Measurements from ENCODE around the gene MYO6.
"Not testable (repeated sequence)": the region's sequence is repeated elsewhere in the genome, so short reads cannot be mapped to it uniquely, and the experiment has no call there.

The MYO6 gene

DNA sequence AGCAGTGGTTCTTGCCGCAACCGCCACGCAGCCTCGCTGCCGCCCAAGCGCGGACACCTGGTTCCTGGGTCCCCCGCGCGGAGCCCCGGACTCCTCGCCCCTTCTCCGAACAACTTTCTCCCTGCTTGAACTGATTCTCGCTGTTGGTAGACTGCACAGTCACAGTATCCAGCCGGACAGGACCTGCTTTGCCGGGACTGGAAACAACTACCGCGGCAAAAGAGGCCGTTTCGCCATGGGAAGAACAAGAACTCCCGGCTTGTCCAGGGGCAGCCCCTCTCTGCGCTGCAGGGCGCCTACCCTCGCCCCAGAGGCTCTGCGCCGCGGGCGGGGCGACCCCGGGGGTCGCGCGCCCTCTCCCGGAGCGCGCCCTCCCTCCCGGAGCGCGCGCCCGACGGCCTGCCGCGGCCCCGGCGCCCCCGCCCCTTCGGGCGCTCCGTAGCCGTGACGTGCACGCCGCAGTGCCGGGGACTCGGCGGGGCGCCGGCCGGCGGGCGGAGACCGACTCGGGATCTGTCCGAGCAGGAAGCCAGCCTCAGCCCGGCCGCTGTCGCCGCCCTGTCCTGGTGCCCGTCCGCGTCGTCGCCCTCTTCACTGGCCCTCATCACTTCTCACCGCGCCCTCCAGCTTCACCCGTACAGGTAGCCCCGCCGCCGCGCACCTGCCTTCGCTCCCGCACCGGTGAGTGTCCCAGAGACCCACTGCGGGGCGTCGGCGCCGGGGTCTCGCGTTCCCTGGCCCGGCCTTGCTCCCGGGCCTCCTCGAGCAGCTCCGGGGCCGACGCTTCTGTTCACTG, at the start of gene MYO6:
TSS of gene MYO6 (plus strand) at position 497 of the 796 bp plus-strand sequence. CDS start 68,309 bp downstream, outside the sequence.
- DNase-seq (ENCODE audit: low spot score) = no peak

DNA sequence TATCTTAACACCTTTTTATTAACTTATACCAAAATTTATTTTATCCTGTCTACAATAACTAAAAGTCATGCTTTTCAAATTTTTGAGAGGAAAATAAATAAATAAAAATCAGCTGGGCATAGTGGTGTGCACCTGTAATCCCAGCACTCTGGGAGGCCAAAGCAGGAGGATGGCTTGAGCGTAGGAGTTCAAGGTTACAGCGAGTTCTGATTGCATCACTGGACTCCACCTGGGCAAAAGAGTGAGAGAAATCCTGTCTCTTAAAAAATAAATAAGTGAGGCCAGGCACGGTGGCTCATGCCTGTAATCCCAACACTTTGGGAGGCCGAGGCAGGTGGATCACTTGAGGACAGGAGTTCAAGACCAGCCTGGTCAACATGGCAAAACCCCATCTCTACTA, 40.7 kb upstream of the MYO6 start:
- not testable (repeated sequence) for DNase-seq (ENCODE audit: low spot score)

DNA sequence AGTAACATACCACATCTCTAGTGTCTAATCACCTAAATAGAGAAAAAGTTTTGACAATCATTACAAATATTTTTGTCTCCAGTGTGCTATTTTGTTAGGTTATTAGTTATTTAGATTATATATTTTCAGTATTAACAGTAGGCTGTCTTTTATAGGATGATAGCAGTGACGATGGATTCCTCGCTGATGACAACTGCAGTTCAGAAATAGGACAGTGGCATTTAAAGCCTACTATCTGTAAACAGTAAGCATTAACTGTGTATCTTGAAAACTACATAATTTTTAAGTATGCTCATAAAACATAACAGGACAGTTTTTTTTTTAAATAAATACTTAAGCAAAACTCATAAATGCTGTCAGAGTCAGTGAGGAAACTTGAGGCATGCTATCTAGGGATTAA, 37.9 kb upstream of the MYO6 start:
- no peak for DNase-seq (ENCODE audit: low spot score)

DNA sequence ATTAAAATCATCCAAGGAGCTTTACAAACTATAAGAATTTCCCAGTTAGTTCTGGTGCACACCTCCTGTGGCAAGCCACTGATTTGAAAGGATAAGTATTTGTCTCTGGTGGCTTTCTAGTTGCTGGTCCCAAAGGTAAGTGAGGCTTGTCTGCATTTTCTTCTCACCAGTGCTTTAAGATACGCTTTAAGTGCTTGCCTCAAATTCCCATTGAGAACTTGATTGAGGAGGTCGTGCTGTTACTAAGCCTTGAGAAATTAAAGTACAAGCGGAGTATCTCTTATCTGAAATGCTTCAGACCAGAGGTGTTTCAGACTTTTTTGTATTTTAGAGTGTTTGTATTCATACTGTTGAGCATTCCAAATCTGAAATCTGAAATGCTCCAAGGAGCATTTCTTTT, 29.9 kb upstream of the MYO6 start:
- no peak for DNase-seq (ENCODE audit: low spot score)

DNA sequence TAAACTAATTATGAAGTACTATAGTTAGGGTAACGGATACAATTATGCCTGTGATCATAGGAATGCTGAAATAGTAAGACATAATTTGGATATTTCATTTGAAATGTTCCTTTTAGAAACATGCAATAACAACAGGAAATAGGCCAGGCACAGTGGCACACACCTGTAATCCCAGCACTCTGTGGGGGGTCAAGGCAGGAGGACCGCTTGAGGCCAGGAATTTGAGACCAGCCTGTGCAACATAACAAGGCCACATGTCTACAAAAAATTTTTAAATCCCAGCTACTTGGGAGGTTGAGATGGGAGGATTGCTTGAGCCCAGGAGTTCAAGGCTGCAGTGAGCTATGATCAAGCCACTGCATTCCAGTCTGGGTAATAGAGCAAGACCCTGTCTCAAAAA, 25.7 kb upstream of the MYO6 start:
- no peak for DNase-seq (ENCODE audit: low spot score)

DNA sequence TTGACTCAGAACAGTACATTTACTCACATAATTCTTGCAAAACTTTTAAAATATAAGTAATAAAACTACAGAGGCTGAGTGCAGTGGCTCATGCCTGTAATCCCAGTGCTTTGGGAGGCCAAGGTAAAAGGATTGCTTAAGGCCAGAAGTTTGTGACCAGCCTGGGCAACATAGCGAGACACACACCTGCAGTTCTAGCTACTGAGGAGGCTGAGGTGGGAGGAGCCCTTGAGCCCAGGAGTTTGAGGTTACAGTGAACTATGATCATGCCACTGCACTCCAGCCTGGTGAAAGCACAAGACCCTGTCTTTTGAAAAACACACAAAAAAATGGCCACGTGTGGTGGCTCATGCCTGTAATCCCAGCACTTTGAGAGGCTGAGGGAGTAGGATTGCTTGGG, 21.8 kb upstream of the MYO6 start:
- DNase-seq (ENCODE audit: low spot score) = no peak

DNA sequence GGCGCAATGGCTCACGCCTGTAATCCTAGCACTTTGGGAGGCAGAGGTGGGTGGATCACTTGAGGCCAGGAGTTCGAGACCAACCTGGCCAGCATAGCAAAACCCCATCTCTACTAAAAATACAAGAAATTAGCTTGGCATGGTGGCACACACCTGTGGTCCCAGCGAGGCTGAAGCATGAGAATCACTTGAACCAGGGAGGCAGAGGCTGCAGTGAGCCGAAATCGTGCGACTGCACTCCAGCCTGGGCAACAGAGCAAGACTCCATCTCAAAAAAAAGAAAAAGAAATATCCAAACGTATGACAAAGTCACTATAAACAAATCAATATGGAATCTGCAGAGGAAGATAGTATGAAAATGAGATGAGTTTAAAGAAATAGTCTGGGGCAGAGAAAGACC, 18.0 kb upstream of the MYO6 start:
- DNase-seq (ENCODE audit: low spot score) = not testable (repeated sequence)

DNA sequence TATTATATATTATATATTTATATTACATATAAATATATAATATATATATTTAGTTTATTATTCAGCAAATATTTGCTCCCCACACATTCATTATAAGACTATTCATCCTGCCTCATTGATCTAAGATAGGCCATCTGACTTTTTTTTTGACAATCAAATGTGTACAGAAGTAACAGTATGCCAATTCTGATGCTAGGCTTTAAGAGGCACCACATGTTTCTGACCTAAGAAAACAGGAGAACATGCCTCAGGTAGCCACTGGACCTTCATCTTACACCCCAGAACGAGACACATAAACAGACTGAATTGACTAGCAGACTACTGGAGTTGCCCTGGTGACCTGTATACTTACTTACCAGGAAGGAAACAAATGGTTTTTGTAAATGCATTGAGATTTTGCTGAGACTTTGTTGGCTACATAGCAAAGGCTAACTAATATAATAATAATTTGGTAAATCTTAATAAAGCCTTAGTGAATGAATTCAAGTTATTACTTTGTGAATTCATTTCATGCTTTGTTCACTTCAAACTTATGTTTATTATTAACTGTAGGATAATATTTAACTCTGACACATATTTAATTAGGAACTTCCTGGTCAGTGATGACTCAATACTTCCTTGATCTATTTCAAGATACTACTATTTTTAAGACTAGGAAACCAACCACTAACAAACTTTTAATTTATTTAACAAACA, 13.4 kb upstream of the MYO6 start:
- DNase-seq (ENCODE audit: low spot score) = no peak

DNA sequence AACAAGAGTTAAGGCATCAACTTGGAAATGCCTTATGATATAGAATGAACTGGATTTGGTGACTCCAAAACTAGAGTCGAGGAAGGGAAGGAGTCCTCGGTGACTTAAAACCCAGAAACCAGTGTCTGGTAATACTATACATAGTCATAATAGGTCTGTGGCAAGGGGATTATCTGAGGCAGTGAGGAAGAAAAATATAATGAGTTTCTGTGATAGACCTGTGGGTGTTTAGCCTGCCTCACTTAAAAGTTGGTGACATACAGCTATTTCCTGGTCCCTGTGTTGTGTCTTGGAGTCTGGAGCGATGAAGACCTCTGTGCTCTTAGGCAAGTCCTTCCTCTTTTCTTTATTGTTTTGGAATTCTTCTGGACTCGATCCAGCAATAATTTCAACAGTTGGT, 5.1 kb upstream of the MYO6 start:
- DNase-seq (ENCODE audit: low spot score) = no peak

DNA sequence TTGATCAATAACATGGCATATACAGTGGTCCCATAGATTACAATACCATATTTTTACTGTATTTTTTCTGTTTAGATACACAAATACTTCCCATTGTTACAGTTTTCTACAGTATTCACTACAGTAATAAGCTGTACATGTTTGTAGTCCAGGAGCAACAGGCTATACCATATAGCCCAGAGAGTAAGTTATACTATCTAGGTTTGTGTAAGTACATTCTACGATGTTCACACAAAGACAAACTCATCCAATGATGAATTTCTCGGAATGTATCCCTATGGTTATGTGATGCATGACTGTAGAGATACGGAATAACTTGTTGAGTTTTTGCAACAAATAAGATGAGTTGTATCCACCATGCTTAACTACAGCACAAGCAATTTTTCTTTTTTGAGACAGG, 3.6 kb upstream of the MYO6 start:
- no peak for DNase-seq (ENCODE audit: low spot score)

DNA sequence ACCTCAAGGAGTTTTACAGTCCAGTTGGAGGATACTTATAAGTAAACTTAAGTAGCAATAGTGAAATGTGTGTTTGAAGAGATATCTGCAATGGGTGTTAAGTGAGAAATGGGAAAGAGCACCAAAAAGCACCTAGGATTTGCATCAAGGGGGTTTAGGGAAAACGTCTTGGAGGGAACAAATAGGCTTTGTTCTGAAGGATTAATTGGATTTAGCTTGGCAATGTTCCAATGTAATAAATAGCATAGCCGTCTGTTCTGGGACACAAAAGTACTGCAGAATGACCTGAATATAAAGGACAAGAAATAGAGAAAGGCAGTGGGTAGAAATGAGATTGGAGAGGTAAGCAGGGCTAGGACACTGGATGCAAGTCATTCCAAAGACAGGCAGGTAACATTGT, 2.8 kb upstream of the MYO6 start:
- no peak for DNase-seq (ENCODE audit: low spot score)

DNA sequence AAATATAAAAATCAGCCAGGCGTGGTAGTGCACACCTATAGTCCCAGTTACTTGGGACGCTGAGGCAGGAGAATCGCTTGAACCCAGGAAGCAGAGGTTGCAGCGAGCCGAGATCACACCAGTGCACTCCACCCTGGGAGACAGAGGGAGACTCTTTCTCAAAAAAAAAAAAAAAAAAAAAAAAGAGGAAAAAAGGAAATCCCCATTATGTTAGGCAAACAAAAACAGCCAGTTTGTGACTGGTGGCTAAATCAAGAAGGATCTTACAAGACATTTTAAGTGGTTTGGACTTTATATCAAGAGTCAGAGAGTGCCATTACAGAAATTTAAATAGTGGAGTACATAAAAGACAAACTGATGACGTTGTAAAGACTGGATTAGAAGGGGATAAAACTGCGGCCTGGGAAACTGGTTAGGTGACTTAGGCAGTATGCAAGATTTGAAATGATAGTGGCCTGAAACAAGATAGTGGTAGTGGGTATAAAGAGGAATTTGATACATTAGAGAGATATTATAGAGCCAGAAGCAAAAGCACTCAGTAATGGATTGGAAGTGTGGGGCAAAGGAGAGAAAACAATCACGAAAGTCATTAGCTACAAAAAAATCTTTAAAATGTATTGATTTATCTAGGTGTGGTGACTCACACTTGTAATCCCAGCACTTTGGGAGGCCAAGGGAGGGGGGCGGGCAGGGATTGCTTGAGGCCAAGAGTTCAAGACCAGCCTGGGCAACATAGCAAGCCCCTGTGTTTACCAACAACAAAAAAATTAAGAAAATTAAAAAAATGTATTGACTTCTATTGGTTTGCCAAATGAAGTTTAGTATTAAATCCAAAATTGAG, 1.7 kb upstream of the MYO6 start:
- DNase-seq (ENCODE audit: low spot score) = no peak

DNA sequence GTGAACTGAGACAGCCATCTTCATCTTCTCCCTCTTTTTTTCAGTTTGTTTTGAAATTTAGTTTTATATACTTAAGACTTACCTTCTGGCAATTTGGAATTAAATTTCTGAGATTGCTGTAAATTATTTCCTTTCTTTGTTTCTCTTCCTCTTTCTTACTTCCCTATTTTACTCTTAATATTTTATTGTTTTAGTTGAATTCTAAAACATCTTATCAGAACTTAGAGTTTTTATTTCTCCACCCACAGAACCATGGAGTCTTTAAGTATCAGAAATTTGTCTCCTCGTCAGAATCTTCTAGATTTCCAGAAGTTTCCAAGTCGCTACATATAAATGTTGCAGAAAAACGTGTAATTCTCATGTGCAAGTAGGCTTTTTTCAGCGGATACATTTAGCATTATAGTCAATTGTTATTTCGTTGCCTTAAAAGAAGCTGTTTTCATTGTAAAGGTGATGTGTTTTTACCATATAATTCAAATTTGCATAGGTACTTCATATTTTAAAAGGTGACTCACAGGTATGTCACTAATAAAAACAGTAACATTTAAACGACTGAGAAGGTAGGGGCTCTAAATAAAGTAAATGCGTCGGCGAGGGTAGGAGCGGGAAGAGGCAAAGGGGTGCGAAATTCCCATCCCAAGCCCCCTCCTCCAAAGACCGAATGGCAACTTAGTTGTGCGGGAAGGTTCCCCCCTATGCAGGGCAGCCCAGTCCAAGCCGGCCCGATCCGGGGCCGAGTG, 866 bp upstream of the MYO6 start:
- no peak for DNase-seq (ENCODE audit: low spot score)

DNA sequence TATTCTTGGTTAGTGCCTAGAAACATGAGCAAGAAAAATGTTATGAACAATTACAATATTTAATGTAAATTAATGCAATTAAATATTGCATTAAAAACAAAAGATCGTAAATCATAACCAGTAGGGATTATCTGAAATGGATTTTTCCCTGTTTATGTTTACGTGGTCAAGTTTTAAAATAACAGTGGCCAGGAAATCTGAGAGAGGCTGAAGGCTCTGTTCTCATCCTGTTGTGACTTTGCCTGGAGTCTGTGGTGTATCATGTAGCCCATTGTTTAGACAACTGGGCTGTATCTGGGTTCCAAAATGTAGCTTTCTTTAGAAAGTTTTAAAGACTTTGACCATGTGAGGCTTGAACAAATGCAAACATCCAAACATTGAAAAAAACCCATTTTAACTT, 2.4 kb downstream of the MYO6 start:
- no peak for DNase-seq (ENCODE audit: low spot score)

DNA sequence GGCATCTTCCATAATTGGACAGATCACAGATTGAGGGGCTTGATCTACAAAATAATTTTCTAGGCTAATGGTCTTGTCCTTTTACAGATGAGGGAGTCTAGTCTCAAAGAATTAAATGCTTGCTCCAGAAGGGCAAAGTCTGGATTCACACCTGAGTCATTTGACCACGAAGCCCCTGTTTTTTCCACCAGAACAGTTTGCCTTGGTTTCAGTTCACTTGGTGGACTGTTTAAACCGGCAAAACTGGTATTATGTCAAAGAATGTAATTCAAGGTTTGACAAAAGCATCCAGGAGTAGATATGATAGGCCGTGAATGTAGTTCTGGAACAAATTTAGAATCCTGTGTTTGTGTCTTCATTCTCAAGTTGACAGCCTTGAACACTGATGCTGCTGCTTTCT, 3.3 kb downstream of the MYO6 start:
- DNase-seq (ENCODE audit: low spot score) = no peak

DNA sequence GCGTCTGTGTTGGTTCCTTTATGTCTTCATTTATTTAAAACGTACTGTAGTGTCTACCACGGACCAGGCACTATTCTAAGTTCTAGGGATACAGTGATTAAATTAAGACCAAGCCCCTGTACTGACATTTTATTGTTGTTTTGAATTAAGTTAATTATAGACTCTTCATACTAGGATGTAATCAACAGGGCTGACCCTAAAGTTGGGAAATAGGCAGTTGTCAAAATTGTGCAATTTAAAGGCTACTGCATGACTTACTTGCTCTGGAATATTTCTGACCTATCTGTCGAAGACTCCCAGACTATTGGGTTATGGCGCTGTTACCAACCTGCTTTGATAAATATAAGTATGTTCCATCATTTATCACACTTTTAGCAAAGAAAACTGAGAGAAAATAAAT, 6.7 kb downstream of the MYO6 start:
- DNase-seq (ENCODE audit: low spot score) = no peak

DNA sequence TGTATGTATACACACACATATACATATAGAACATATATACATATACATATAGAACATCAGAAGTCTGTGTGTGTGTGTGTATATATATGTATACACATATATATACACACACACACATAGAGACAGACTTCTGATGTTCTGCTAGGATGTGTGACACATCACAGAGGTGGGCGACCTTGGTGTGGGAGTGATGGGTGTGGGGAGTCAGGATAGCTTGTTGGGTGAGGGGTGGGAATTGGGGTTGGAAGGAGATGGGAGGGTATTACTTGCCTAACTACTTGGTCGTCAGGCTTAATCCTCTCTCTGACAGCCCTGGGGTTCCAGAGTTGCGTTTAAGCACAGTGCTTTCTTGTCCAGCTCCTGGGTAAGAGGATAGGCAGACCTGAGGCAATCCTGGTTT, 8.3 kb downstream of the MYO6 start:
- DNase-seq (ENCODE audit: low spot score) = no peak

DNA sequence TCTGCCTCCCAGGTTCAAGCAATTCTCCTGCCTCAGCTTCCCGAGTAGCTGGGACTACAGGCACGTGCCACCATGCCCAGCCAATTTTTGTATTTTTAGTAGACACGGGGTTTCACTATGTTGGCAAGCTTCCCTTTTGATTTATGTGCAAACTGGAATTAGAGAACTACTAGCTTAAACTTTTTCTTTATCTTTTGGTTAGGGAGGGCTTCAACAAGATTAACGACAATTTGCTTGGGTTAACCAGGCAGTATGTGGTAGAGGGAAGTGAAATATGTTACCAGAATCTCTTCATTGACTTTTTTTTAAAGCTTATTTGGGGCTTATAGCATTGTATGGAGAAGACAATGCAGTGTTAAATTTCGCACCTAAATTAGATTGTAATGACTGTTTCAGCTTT, 9.0 kb downstream of the MYO6 start:
- DNase-seq (ENCODE audit: low spot score) = no peak

DNA sequence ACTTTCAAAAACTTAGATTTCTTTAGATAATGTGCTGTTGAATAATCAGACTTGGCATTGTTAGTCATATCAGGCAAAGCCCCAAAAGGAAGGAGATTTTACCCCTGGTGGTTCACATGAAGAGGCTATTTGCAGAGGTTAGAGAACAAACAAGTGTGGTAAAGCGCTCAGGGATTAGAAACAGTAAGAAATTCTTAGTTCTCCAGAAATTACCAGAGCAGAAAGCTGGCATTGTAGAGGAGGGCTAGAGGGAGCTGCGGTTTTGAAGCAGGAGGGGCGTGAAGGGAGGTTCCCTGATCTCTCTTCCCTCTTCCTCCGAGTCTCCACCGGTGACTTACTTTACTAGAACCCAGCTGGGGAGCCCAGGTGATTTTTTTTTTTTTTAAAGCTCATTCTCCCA, 10.2 kb downstream of the MYO6 start:
- DNase-seq (ENCODE audit: low spot score) = no peak

DNA sequence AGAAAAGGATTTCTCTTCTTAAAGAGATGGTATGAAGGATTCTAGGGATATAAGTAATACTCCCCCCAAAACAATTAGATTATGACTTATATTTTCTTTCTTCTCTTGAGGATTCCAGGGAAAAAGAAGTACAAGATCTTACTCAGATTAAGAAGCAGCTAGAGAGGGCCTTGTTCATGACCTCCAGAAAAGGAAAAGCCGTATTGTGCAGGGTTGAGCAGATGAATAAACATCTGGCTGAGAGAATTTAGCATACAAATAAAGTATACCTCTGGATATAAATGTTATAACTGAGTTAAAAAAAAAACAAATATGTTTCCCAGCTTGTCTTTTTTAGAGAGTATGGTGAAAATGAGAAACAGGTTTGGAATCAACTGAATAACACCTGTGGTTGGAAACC, 11.3 kb downstream of the MYO6 start:
- DNase-seq (ENCODE audit: low spot score) = no peak

DNA sequence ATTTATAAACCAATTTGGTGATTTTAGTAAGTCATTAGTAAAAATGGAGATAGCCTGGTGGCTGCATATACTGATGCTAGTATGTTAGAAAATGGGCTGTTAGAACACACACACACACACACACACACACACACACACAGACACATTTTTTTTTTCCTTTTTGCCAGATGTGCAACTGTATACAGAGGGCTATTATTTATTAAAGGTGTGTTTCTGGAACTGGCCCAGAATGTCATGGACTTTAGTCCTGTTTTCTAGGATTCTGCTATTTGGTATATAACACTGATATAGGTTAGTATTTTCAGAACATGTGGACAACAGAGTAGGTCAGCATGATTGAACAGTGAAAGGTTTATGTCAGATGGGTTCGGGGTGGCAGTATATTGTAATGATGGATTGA, 12.4 kb downstream of the MYO6 start:
- DNase-seq (ENCODE audit: low spot score) = no peak

DNA sequence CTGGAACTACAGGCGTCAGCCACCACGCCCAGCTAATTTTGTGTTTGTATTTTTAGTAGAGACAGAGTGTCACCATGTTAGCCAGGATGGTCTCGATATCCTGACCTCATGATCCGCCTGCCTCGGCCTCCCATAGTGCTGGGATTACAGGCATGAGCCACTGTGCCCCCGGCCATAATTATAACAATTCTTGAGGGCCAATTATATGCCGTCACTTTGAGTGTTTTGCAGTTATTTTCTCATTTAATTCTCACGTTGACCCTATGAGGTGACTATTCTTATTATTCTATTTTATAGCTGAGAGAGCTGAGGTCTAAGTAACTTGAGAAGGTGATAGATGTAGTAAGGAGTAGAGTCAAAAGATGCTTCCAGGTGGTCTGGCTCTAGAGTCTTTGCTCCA, 13.0 kb downstream of the MYO6 start:
- DNase-seq (ENCODE audit: low spot score) = no peak

All from CD4-positive, alpha-beta T cell treated with Interleukin-6 at 100 ng/mL for 8 hours (primary cell).